GM21619 (cell line): ENCODE data around the gene SCN4B.
"Not testable (repeated sequence)": the region's sequence is repeated elsewhere in the genome, so short reads cannot be mapped to it uniquely, and the experiment has no call there.

Experiments
- ATAC-seq: cut with Tn5 transposase; IDR thresholded peaks from one replicate; pipeline ENCODE4 v1.9.1; 2021; ENCODE audit not compliant: unreplicated experiment

Gene SCN4B, protein sequence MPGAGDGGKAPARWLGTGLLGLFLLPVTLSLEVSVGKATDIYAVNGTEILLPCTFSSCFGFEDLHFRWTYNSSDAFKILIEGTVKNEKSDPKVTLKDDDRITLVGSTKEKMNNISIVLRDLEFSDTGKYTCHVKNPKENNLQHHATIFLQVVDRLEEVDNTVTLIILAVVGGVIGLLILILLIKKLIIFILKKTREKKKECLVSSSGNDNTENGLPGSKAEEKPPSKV

DNA sequence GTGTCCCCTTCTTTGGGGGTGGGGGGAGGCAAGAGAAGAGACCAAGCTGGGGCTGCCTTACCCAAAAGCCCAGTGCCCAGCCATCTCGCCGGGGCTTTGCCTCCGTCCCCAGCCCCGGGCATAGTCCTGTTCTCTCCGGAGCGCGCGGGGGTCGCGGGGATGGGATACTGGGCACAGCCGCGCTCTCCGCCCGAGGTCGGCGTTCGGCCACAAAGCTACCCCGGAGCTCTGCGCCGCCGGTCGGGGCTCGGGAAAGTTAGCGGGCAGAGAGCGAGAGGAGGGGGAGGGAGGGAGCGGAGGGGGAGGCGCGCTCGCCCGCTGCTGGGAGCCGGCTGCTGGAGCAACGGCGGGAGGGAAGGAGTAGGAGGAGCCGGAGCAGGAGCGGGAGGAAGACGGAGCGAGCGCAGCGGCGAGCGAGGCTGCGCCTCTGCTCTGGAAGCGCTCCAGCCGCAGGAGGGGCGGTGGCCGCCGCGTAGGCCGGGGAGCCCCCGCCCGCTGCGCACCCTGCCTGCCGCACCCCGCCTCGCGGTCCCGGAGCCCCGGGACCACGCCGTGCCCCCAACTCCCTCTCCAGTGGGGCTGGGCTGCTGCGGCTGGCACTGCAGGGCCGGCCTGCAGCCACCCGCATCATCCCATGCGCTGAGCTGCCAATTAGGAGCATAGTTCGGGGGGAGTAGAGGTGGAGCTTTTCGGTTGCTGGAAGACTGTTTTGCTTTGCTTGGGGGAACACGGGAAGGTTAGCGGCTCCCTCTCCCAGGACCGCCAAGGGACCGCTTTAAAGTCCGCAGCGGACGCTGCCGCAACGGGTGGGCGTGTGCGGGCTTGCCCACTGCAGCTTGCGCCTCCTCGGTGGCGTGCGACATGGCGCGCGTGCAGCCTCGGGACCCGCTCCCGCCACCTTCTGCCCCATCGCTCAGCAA, at the start of gene SCN4B:
SCN4B (minus strand) TSS at position 272 of the 920 bp plus-strand sequence; CDS start at position 122, 150 bp downstream.
- ATAC-seq = no peak

DNA sequence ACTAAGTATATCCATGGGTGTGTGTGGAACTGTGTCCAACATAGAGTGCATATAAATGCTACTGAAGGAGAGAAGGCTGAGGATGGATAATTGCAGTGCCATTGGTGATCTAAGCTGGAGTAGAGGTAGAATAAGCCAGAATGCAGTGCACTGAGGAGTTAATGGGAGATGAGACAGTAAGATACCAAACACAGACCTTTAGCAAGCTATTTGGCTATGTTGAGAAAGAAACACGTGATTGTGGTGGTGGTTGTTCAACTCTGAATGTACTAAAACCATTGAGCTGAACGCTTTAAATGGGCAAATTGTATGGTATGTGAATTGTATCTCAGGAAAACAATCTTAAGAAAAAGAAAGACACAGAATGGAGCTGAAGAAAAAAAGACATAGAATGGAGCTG, 49.3 kb upstream of the SCN4B start:
- ATAC-seq = no peak

DNA sequence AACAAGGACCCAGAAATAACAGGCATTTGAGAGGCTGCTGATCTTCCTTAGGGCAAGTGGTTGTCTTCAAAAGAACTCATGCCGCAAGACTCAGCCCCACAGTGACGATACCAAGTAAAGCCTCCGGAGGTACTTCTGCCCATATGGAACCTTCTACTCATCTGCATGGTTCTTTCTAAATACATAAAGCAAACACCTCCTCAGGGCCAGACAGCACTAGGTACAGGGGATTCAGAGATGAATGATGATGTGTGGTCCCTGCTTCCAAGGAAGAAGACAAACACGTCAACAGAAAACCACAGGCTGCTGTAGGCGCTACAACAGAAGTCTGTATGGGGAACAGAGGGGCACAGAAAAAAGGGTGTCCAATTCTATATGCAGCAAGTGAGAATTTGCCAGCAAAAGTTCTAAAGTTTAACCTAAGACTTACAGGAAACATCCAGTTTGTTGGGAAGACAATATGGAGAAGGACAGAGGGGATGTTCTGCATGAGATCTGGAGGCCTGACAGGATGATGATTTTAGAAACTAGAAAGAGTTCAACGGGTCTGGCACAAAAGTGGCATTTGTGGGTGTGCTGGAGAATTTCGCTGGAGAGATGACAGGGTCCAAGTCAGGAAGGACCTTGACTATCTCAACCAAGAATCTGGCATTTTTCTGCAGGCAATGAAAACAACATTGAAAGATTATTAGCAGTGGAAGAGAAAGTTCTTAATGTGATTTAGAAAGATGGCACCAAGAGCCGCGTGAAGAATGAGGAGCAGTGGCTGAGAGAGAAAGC, 48.5 kb upstream of the SCN4B start:
- no peak for ATAC-seq

DNA sequence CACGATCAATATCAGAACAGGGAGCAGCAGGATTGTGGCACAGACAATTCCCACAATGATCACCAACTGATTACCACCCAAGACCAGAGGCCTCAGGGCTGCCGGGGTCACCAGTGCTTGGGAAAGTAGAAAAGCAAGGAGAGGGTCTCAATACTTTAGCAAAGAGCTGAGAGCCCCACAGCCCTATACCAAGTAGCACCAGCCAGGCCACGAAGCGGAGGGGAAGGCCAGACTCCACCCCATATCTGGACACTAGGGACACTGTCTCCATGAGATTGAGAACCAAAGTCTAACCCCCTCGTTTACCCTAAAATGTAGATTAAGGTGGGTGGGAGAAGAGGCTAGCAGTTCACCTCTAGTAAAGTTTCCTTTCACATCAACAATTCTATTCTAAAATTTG, 47.9 kb upstream of the SCN4B start:
- ATAC-seq = no peak

DNA sequence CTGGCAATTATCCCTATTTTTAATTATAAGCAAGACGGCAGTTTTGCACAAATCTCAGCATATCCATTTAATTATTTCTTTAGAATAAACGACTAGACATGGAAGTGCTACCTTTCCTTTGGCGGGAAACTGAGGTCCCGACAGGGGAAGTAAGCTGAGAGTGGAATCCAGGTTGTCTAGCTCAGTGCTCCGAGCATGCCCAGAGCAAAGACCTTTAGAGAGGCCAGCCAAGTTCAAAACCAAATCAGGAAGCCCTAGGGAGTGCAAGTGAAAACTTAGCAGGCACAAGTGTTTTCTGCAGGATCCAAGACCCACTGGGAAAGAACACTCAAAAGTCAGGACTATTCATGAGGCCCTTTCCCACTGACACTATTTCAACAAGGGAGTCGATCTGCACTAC, 46.5 kb upstream of the SCN4B start:
- no peak for ATAC-seq

DNA sequence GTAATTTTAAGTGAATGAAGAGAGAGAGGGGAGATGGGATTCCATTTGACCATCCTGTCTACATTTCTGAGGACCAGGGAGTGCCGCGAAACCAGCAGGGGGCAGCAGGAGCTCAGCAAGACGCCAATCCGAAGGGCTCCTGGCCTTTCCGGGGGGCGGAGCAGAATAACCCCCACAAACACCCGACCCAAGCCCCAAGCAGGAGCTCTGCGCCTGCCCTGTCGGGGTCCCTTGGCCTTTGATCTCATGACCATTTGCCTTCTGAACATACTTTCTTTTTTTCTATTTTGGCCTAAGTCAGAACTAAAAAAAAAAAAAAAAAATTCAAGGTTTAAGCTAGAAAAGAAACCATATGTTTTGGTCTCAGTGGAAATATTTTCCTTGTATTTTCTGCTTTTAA, 45.7 kb upstream of the SCN4B start:
- no peak for ATAC-seq

DNA sequence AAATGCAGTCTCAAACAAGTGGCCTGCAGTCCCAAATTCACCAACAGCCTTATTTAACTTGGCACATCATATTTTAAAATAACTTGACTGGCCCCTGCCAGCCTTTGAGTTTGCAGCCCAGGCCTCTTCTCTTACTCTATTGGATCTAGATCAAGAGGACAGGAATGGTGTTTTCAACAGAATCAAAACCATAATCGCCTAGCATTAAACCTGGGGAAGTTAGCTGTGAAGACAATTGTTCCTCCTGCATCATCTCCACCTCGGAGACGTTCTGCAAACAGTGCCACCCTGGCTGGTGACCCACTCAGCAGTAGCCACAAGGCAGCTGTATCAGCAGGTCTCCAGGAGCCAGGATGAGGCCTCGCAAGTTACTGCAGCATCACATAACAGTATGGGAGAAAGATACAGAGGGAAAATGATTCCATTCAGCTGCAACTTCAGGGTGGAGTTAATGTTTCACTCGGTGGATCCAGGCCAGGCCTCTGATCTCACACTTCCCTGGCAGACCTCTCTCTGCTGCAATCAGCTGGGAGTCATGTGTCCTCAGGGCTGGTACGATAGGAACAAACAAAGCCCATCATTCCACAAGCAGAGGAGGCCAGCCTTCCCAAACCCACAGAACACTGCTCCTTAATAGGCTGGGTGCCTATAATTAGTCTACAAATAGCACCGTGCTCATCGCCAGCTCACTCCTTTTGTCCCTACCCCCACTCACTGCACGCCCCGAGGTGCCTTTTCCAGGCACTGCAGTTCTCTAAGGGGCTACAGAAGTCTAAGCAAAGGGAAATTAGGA, 42.4 kb upstream of the SCN4B start:
- ATAC-seq = no peak

DNA sequence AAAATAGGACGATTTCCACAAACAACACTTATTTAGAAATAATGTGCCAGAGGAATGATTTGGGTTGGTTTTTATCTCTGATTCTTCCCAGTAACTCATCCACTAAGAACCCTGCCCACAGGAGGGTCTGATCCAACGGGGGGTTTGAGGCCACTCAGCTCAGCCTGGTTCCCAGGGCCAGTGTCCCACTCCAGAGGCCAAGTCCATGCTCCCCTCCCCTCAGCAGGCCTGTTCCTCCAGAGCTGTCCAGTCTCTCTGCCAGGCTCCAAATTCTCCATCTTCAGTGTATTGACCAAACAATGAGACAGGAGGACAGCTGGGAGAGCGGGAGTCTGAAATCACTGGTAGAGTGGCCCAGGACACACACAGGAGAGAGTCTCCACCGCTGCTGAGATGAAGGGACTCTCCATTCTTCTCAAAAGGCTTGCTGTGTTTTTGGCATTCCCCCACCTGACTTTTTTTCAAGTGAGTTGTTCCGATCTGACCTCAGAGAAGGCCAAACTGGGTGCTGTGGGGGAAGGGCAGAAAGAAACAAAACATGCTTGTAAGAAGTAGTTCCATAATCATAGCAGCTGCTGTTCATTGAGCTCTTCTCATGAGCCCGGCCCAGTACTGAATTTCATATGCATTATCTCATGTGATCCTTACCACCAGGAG, 41.4 kb upstream of the SCN4B start:
- no peak for ATAC-seq

DNA sequence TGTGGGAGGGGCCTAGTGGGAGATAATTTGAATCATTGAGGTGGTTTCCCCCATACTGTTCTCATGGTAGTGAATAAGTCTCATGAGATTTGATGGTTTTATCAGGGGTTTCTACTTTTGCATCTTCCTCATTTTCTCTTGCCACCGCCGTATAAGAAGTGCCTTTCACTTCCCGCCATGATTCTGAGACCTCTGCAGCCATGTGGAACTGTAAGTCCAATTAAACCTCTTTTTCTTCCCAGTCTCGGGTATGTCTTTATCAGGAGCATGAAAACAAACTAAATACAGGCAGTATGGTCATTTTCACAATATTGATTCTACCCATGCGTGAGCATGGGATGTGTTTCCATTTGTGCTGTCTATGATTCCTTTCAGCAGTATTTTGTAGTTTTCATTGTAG, 40.2 kb upstream of the SCN4B start:
- not testable (repeated sequence) for ATAC-seq

DNA sequence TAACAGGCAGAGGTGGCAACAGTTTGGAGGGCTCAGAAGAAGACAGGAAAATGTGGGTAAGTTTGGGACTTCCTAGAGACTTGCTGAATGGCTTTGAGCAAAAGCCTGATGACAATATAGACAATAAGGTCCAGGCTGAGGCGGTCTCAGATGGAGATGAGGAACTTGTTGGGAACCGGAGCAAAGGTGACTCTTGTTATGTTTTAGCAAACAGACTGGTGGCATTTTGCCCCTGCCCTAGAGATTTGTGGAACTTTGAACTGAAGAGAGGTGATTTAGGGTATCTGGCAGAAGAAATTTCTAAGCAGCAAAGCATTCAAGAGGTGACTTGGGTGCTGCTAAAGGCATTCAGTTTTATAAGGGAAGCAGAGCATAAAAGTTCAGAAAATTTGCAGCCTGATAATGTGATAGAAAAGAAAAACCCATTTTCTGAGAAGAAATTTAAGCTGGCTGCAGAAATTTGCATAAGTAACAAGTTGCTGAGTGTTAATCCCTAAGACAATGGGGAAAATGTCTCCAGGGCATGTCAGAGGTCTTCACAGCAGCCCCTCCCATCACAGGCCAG, 38.4 kb upstream of the SCN4B start:
- not testable (repeated sequence) for ATAC-seq

DNA sequence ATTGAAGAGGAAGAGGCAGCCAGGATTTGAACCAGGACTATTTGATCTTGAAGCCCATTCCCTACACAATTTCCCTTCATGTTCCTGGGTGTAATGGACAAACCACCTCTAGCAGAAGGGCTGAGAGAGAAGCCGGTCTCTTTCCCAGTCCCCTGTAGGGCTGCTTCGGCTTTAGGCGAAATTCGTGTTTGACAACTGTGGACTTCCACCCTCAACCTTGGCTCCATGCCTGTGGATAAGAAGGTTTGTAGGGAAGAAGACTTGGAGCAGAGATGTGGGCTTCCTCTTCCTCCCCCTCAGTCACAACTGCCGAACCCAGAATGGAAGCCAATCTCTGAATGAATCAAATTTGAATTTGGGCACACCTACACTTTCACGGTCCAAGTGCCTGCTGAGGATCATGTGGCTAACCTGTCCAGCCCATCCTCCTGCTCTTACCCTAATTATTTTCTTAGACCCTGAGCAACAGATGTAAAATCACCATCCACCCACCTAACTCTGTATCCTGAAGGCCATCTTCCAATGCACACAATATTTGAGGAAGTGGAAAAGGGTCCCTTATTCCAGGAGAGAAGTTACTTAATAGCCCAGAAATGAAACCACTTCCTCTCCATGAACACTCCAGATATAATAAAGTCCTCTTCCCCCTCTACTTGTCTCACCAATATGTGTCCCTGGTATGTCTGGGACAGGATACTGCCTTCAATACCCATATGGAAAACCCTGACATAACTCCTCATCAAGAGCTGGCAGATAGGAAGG, 33.9 kb upstream of the SCN4B start:
- ATAC-seq = no peak

DNA sequence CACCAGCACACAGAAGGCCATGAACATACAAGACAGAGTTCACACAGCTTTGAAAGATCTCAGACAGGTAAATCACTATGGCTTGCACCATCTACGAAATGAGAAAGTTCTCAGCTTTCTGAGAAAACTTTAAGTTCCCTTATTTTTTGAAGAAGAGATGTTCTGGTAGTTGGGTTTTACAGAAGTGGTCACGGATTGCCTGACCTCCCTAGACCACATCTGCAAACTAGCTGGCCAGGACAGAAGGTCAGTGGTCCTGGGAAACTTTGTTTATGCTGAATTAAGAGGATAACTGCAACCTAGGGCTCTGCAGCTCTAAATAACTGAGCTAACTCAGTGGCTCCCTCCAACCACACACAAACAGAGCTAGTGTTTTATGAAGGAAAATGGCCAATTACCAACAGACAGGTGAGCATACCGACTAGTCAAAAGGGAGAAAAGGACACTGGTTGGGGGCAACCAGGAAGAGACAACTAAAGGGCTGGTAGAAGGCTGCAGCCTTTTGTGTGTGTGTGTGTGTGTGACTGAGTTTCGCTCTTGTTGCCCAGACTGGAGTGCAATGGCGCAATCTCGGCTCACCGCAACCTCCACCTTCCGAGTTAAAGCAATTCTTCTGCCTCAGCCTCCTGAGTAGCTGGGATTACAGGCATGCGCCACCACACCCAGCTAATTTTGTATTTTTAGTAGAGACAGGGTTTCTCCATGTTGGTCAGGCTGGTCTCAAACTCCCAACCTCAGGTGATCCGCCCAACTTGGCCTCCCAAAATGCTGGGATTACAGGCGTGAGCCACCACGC, 32.4 kb upstream of the SCN4B start:
- no peak for ATAC-seq

DNA sequence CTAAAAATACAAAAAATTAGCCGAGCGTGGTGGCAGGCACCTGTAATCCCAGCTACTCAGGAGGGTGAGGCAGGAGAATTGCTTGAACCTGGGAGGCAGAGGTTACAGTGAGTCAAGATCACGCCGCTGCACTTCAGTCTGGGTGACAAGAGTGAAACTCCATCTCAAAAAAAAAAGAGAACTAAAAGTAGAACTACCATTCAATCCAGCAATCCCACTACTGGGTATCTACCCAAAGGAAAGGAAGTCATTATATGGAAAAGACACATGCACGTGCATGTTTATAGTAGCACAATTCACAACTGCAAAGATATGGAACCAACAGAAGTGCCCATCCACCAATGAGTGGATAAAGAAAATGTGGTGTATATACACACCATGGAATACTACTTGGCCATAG, 31.1 kb upstream of the SCN4B start:
- ATAC-seq = not testable (repeated sequence)

DNA sequence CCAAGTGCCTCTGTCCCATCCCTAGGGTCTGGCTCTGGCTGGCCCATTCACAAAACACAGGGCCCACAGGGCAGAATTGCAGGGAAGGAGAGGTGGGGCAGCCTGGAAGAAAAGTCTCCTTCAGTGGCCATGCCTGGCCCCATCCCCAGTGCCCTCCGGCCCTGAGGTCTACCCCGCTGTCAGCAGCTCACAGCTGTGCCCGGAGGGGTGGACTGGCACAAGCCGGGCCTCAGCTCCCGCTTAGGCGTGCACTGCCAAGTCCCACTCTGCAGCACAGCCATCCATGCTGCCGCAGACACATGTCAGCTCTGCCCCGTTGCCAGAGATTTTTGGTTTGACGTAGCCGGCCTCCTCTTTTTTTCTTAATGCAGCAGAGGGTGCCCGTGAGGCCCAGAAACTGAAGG, 27.7 kb upstream of the SCN4B start:
- ATAC-seq = no peak

DNA sequence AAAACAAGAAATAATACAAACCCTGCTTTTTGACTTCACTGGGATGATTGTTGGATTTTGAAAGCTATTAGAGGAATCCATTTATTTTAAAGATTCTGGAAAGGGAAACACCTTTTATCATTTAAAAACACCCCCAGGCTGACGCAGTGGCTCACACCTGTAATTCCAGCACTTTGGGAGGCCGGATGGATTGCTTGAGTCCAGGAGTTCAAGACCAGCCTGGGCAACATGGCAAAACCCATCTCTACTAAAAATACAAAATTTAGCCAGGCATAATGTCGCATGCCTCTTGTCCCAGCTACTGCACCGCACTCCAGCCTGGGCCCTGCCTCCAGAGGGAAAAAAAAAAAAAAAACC, 24.1 kb upstream of the SCN4B start:
- ATAC-seq = no peak

DNA sequence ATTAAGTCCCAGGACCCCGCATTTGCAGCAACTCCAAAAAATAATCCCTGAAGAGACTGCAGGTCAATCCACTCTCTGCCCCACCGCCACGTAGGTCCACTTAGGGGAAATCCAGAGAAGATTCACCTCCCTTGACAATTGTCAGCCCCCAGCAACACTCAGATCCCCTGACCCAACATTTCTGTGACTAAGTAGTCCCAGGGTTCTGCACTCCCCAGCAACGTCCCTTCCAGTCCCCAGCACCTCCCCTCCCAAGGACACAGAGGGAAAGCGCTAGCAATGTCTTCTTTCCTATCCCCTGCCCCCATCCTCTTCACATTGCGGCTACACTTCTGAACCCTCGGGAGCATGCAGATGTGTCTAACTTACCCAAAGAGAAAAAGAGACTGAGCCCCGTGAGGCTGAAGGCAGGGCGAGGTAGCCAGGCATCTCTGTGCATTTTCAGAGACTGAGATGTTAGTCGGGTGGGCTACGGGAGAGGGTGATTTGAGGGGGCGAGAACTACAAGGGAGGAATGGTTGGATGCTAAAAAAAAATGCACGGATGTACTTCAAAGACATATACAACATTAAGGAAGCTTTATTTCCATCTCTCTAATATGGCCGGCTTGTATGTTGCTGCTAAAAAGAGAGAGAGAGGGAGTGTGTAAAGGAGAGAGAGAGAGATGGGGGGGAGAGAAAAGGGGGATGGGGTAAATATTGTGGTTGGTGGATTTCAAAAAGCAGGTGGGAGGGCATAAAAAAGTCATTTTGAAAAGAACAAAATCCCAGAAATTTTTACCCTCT, 23.6 kb upstream of the SCN4B start, which contains the start of gene SCN2B:
SCN2B (minus strand) TSS at position 647 of the 785 bp plus-strand sequence; CDS start at position 439, 208 bp downstream.
- no peak for ATAC-seq
